Stimulated activated naive CD8-positive, alpha-beta T cell treated with anti-CD3 and anti-CD28 coated beads, Interleukin-15, Interleukin-2, amounts not matched to agents 100 ng/mL and 50 ng/mL, for 24 hours (primary cell): ENCODE results near the gene FAAP100.

Source experiments
- H3K27ac Mint-ChIP-seq: one replicate; pipeline ENCODE4 v1.8.0; 2021; ENCODE audit warnings: mild to moderate bottlenecking, mixed read lengths
- H3K27me3 Mint-ChIP-seq: one replicate; pipeline ENCODE4 v1.8.0; 2021; ENCODE audit warnings: mixed read lengths
- H3K36me3 Mint-ChIP-seq: one replicate; pipeline ENCODE4 v1.8.0; 2021; ENCODE audit warnings: low read depth, mixed read lengths
- H3K4me1 Mint-ChIP-seq: one replicate; pipeline ENCODE4 v1.8.0; 2021; ENCODE audit warnings: low read depth, mixed read lengths
- H3K4me3 Mint-ChIP-seq: one replicate; pipeline ENCODE4 v1.8.0; 2021; ENCODE audit warnings: mild to moderate bottlenecking, mixed read lengths
- H3K9me3 Mint-ChIP-seq: one replicate; pipeline ENCODE4 v1.8.0; 2021; ENCODE audit warnings: mixed read lengths

Gene FAAP100

GRCh38 chr17:81519284-81520020 lies 32.7 kb downstream of the FAAP100 start:
- Mint-ChIP-seq H3K4me3 (no peak overlapping the region), H3K9me3 (no peaks in the 10 kb centered on the region), H3K36me3 (no peaks in the 10 kb centered on the region), H3K27me3 (no peaks in the 10 kb centered on the region), H3K4me1 (peaks cover 24% of the 10 kb centered on the region), H3K27ac (no peak overlapping the region)

- Mint-ChIP-seq H3K4me3 (no peak overlapping the region), H3K4me1 (peaks cover 24% of the 10 kb centered on the region)
Measured at GRCh38 chr17:81518785-81519283, 33.3 kb downstream of the FAAP100 start.

GRCh38 chr17:81518113-81518784 lies 33.9 kb downstream of the FAAP100 start:
- H3K9me3 Mint-ChIP-seq = no peaks in the 10 kb centered on the region
- peak overlapping the region; percentile 29 for H3K27ac Mint-ChIP-seq
- H3K36me3 Mint-ChIP-seq = no peaks in the 10 kb centered on the region
- H3K27me3 Mint-ChIP-seq = no peaks in the 10 kb centered on the region
- H3K4me1 Mint-ChIP-seq = peaks cover 24% of the 10 kb centered on the region
- H3K4me3 Mint-ChIP-seq = peak overlapping the region; percentile 68

More at GRCh38 chr17:81518785-81519283, 33.3 kb downstream of the FAAP100 start:
- Mint-ChIP-seq H3K27me3 (no peaks in the 10 kb centered on the region), H3K9me3 (no peaks in the 10 kb centered on the region), H3K36me3 (no peaks in the 10 kb centered on the region), H3K27ac (no peak overlapping the region)

- Mint-ChIP-seq H3K4me3 (peak overlapping the region; percentile 68), H3K9me3 (no peaks in the 10 kb centered on the region), H3K36me3 (no peaks in the 10 kb centered on the region), H3K27me3 (no peaks in the 10 kb centered on the region), H3K27ac (peak overlapping the region; percentile 29), H3K4me1 (peaks cover 24% of the 10 kb centered on the region)
Measured at GRCh38 chr17:81517339-81518112, 34.6 kb downstream of the FAAP100 start.

- Mint-ChIP-seq H3K9me3 (no peaks in the 10 kb centered on the region), H3K36me3 (peaks cover 3% of the 10 kb centered on the region), H3K27ac (no peak overlapping the region), H3K27me3 (no peaks in the 10 kb centered on the region), H3K4me3 (peak overlapping the region; percentile 93), H3K4me1 (peaks cover 24% of the 10 kb centered on the region)
Measured at GRCh38 chr17:81517009-81517338, 35.2 kb downstream of the FAAP100 start.

- H3K4me3 Mint-ChIP-seq = peak overlapping the region; percentile 93
- no peaks in the 10 kb centered on the region for H3K27me3 Mint-ChIP-seq
- no peaks in the 10 kb centered on the region for H3K9me3 Mint-ChIP-seq
- peaks cover 24% of the 10 kb centered on the region for H3K4me1 Mint-ChIP-seq
- H3K36me3 Mint-ChIP-seq = peaks cover 8% of the 10 kb centered on the region
- peak overlapping the region; percentile 21 for H3K27ac Mint-ChIP-seq
Measured at GRCh38 chr17:81516439-81516838, 35.7 kb downstream of the FAAP100 start.

GRCh38 chr17:81515530-81516041 lies 36.6 kb downstream of the FAAP100 start:
- H3K36me3 Mint-ChIP-seq = peaks cover 17% of the 10 kb centered on the region
- peak overlapping the region; percentile 93 for H3K4me3 Mint-ChIP-seq
- H3K4me1 Mint-ChIP-seq = peaks cover 25% of the 10 kb centered on the region
- H3K9me3 Mint-ChIP-seq = no peaks in the 10 kb centered on the region
- H3K27me3 Mint-ChIP-seq = no peaks in the 10 kb centered on the region
- H3K27ac Mint-ChIP-seq = peak overlapping the region; percentile 88

GRCh38 chr17:81514739-81515529 lies 37.2 kb downstream of the FAAP100 start:
- Mint-ChIP-seq H3K4me3 (peak overlapping the region; percentile 93), H3K27ac (peak overlapping the region; percentile 88), H3K9me3 (no peaks in the 10 kb centered on the region), H3K27me3 (no peaks in the 10 kb centered on the region), H3K4me1 (peaks cover 25% of the 10 kb centered on the region), H3K36me3 (peaks cover 23% of the 10 kb centered on the region)

GRCh38 chr17:81514489-81514738 lies 37.7 kb downstream of the FAAP100 start:
- Mint-ChIP-seq H3K4me3 (peak overlapping the region; percentile 85), H3K4me1 (peaks cover 30% of the 10 kb centered on the region), H3K27me3 (no peaks in the 10 kb centered on the region), H3K9me3 (no peaks in the 10 kb centered on the region), H3K27ac (peak overlapping the region; percentile 71), H3K36me3 (peaks cover 29% of the 10 kb centered on the region)

- Mint-ChIP-seq H3K4me3 (peak overlapping the region; percentile 85), H3K27ac (peak overlapping the region; percentile 88), H3K9me3 (no peaks in the 10 kb centered on the region), H3K4me1 (peaks cover 35% of the 10 kb centered on the region), H3K36me3 (peaks cover 34% of the 10 kb centered on the region), H3K27me3 (no peaks in the 10 kb centered on the region)
Measured at GRCh38 chr17:81513753-81514488, 38.2 kb downstream of the FAAP100 start.

GRCh38 chr17:81513372-81513752 lies 38.8 kb downstream of the FAAP100 start:
- Mint-ChIP-seq H3K4me3 (peak overlapping the region; percentile 85), H3K27me3 (no peaks in the 10 kb centered on the region), H3K36me3 (peaks cover 39% of the 10 kb centered on the region), H3K27ac (peak overlapping the region; percentile 88), H3K9me3 (no peaks in the 10 kb centered on the region), H3K4me1 (peaks cover 37% of the 10 kb centered on the region)

- Mint-ChIP-seq H3K27ac (peak within 1 kb of the TSS; percentile 96), H3K36me3 (peaks cover 39% of the 10 kb centered on the region), H3K9me3 (no peaks in the 10 kb centered on the region), H3K27me3 (no peaks in the 10 kb centered on the region), H3K4me3 (peak within 1 kb of the TSS; percentile 97), H3K4me1 (peaks cover 33% of the 10 kb centered on the region)
Measured at GRCh38 chr17:81512562-81513371, 39.4 kb downstream of the FAAP100 start, which contains the start of gene ACTG1. Gene ACTG1 (minus strand): TSS chr17:81512799. CDS start chr17:81512354, 445 bp downstream.
